ENCODE results near the gene C6orf62.
A peak's percentile ranks its signal among the peaks of the same experiment; 100 is the strongest.
"Not testable (repeated sequence)": the region's sequence is repeated elsewhere in the genome, so short reads cannot be mapped to it uniquely, and the experiment has no call there.

The C6orf62 gene

DNA sequence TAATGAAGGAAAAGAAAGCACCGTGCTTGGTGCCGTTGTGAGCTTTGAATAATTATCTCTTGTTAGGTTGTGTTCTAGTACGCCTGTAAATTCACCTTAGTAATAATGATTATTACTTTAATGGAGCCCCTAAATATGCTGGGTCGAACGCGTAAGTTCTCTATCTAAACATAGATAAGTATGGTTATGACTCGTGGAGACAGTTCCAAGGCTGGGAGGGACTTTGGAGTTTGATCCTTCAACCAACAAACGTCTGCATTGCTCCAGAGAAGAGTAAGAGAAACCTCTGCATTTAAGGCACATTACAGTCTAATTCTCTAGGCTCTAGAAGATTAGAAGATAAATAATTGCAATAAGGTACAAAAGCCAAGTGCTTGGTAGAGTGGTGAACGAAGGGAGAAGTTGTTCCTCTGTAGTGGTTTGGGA lies 51.6 kb downstream of the C6orf62 start:
- DNase-seq (ENCODE audit: low read depth), result no peak

DNA sequence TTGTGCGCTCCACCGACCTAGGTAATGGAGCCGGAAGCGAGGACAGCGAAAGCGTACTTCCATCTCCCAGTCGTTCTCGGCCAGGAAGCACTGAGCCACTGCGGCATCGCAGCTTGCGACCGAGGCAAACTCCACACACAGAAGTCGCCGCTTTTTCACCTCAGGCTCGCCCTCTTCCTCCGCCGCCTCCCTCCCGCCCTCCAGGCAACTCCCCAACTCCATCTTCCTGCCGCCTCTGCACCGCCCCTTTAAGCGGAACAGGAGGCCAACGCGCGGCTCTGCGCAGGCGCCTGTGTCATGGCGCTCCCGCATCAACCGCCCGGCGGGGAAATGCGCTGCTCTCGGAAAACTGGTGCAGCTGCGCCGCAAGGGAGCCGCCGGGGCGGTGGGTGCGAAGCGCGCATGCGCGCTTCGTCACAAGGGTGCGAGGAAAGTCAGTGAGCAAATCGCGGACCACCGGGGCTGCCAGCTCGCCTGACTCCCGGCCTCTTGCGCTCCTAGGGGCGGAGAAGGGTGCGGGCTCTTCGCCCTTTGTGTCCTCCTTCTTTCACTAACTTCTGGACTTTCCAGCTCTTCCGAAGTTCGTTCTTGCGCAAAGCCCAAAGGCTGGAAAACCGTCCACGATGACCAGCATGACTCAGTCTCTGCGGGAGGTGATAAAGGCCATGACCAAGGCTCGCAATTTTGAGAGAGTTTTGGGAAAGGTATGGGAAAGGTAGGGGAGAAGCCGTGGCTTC lies 52.1 kb downstream of the C6orf62 start, which contains the start of the genes ACOT13 and TDP2:
Gene ACOT13, plus strand, starts transcription at position 437 of the 737 bp plus-strand sequence. Its CDS starts 187 bp downstream, at position 624.
Gene TDP2, minus strand, starts transcription at position 259 of the 737 bp plus-strand sequence. Its CDS starts 37 bp downstream, at position 222.
- peak; percentile 94 for DNase-seq (ENCODE audit: low read depth)

GRCh38 chr6:24666097-24666640 lies 52.8 kb downstream of the C6orf62 start:
- DNase-seq (ENCODE audit: low read depth), result peak; percentile 28

- DNase-seq (ENCODE audit: low read depth), result no peak
Observed at GRCh38 chr6:24664046-24664987, 54.6 kb downstream of the C6orf62 start.

GRCh38 chr6:24663189-24663588 lies 55.8 kb downstream of the C6orf62 start:
- DNase-seq (ENCODE audit: low read depth), result no peak

- no peak for DNase-seq (ENCODE audit: low read depth)
Observed at GRCh38 chr6:24662236-24662635, 56.7 kb downstream of the C6orf62 start.

DNA sequence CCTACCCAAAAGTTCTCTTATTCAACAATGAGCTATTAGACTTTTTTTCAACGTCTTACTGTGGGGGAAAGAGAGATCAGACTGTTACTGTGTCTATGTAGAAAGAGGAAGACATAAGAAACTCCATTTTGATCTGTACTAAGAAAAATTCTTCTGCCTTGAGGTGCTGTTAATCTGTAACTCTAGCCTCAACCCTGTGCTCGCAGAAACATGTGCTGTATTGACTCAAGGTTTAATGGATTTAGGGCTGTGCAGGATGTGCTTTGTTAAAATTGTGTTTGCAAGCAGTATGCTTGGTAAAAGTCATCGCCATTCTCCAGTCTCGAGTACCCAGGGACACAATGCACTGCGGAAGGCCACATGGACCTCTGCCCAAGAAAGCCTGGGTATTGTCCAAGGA lies 57.2 kb downstream of the C6orf62 start:
- not testable (repeated sequence) for DNase-seq (ENCODE audit: low read depth)

DNA sequence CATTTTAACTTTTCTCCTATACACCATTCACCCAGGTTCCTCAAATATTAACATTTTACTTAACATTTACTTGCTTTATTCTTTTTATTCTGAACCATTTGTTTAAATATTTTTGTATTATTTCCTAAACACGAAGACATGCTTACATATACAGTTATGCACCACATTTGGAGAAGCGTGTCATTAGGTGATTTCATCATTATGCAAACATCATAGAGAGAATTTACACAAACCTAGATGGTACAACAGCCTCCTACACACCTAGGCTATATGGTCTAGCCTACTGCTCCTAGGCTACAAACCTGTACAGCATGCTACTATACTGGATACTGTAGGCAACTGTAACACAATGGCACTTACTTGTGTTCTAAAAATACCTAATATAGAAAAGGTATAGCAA lies 58.8 kb downstream of the C6orf62 start:
- no peak for DNase-seq (ENCODE audit: low read depth)

DNA sequence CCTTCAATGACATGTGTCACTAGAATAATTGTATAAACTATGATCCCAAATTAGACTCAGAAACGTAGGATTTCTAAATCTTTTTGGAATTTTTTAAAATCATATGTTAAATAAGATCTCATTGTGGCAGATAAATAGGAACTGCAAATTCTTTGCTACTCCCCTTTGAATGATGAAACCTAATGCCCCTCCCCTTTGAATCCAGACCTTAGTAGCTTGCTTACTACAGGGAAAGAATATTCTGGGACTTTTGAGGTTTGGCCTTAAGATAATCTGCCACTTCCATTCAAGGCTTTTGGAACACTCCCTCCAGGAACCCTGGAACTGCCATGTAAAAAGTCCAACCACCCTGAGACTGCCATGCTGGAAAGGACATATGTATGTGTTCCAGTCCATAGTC lies 59.4 kb downstream of the C6orf62 start:
- no peak for DNase-seq (ENCODE audit: low read depth)

DNA sequence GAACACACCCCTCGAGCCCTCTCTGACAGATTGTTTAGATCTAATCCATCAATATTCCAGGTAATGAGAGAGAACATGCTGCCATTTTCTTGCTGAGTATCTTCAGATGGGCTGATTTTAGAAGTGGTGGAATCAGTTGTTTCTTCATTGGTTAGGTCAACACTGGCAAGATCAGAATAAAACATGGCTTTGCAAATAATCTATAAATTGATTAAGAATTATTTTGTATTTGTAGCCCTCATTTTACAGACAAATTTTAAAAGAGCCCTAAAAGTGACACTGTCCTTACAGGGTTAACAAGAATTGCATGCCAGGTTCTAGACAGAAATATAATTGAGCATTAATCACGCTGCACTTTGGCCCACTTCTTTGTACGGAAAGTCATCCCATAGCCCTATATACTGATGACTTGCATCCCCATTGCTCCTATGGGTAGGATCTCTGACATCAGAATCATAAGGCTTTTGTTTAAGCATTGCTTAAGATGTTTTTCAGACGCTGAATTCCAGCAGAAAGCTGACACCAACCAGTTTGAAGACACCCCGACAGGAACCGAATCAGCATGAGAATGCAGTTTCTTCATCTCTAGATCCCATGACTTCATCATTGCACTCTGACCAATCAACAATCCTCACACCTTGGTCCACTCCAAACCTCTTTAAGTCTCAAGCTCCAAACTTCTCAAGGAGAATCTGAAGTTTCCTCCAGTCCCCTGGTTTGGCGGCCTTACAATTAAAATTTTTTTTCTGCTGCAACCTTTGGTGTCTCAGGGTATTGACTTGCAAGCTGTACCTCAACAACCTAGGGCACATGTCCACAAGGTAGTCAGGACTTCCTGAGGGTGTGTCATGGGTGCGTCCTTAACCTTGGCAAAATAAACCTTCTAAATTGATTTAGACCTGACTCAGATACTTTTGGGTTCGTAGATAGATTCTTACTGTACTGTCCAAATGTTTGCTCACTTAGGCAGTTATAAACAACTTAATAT lies 60.1 kb downstream of the C6orf62 start:
- DNase-seq (ENCODE audit: low read depth), result no peak

DNA sequence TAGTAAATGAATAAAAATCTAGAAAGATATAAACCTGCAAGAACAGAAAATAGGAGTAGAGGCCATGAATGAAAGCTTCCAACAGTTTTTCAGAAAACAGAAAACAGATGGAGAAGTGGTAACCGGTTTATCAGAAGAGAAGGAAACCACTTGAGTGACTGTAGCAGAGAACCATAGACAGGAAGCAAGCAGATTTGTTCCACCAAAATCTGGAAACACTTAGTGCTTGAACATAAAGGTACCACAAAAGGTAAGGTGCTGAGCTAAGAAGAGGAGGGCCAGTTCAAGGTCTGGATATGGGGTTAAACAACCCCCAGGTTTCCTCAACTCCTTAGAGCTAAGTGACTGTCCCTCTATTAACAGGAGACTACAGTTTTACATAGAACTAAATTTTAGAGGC lies 63.7 kb downstream of the C6orf62 start:
- DNase-seq (ENCODE audit: low read depth), result no peak
